ENCODE measurements around the gene KDM3B.

DNA sequence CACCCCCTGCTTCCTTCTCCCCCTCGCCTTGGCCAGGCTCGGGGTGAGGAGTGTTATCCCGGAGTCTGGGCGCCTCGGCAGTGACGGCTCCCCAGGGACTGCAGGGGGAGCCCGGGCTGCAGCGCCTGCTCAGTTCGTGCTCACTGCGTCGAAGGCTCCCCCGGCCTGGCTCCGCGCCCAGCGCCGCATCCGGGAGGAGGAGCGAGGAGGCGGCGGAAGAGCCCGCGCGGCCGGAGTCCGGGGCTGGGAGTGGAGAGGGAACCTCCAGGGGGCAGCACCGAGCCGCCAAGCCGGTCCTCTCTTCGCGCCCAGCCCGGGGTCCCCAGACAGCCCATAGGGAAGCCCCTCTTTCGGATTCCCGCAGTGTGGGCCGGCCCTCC is 111.5 kb downstream of the KDM3B start:
- no peak for TF ChIP-seq OSR1 (CRISPR knock-in tag; IDR thresholded peaks at IDR 0.05)
- TF ChIP-seq RARB (CRISPR knock-in tag; IDR thresholded peaks at IDR 0.05), result no peak
- TF ChIP-seq ZNF565 (CRISPR knock-in tag; conservative IDR thresholded peaks at IDR 0.05; ENCODE audit: low read depth), result no peak
- no peak for TF ChIP-seq ZFP3 (CRISPR knock-in tag; IDR thresholded peaks at IDR 0.05)
- TF ChIP-seq, protein P1, sequence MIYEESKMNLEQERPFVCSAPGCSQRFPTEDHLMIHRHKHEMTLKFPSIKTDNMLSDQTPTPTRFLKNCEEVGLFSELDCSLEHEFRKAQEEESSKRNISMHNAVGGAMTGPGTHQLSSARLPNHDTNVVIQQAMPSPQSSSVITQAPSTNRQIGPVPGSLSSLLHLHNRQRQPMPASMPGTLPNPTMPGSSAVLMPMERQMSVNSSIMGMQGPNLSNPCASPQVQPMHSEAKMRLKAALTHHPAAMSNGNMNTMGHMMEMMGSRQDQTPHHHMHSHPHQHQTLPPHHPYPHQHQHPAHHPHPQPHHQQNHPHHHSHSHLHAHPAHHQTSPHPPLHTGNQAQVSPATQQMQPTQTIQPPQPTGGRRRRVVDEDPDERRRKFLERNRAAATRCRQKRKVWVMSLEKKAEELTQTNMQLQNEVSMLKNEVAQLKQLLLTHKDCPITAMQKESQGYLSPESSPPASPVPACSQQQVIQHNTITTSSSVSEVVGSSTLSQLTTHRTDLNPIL (CRISPR knock-in tag; IDR thresholded peaks at IDR 0.05; ENCODE audit: low read depth), result no peak

All from SK-N-SH treated with all-trans-retinoic acid at 6 μM for 48 hours (cell line).